ENCODE results near the gene JAM3. TPM values are rescaled to one million over a fixed set of nuclear protein-coding genes. Genes with fewer than 3 reads are reported as not detected.

Gene JAM3
- total RNA-seq, 1 experiment from 2014 or later, result 1.6 TPM

DNA sequence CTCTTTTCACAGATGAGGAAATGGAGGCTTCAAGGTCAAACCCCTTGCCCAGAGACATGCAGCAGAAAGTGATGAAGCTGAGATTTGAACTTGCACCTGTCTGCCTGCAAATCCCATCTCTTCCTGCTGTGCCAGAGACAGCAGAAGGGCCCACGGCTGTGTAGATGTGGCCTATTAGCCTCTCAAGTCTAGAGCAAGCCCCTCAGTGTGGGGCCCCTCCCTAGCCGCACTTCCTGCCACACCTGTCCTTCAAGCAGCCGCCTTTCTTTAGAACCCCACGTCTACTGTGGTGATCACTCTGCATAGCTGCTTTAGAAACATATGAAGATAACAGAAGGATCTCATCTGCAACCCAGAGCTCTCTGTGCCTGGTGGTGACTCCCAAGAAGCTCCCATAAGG is 41.2 kb upstream of the JAM3 start:
- Mint-ChIP-seq H3K36me3 (ENCODE audit: insufficient read depth, unreplicated experiment) (no peaks in the 10 kb centered on the region), H3K27ac (ENCODE audit: low read depth, unreplicated experiment) (no peak overlapping the region), H3K9me3 (ENCODE audit: unreplicated experiment) (no peaks in the 10 kb centered on the region), H3K27me3 (ENCODE audit: insufficient read depth, unreplicated experiment) (no peaks in the 10 kb centered on the region), H3K4me1 (ENCODE audit: insufficient read depth, unreplicated experiment) (peaks cover 33% of the 10 kb centered on the region), H3K4me3 (ENCODE audit: unreplicated experiment) (no peak overlapping the region)
- BruUV-seq (replicated peaks), result no TSS peak
- ChIA-PET CTCF (interaction anchor here (0.6 to 1.4 kb wide), 5 partner anchors 18 to 100 kb away, joined by 3 to 4 read pairs (median 4); no protein-coding TSS in a partner anchor), POLR2A (interaction anchor here (1.1 to 1.4 kb wide), 3 partner anchors 10 to 72 kb away, joined by 3 to 6 read pairs (median 5); no protein-coding TSS in a partner anchor)
- no peak for DNase-seq (ENCODE audit: unreplicated experiment)
- TF ChIP-seq CTCF (IDR thresholded peaks at IDR 0.05; ENCODE audit: unreplicated experiment), result no peak
- intact Hi-C loops (cut with micrococcal nuclease), result no loop called here

DNA sequence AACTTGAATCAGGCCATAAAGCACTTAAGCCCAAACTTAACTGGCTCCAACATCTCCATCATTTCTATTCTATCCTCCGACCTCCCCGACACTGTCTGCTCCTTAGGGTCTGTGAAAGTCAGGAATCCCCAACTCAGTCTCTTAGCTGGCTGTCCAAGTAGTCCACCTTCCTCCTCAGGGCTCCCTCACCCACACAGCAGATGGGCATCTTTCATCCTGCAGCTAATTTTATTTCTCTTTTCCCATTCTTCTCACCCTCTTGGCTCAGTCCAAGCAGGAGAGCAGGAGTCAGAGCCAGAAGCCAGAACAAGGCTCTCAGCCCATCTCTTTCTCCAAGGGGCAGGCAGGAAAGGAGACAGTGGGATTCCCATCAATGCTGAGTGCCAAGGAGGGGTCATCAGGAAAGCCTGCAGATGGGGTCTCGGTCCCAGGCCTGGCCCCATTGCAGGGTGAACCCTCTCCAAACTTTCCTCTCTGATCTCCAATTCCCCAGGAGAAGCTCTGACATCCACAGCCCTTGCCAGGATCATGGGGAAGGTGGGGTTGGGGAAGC is 40.4 kb upstream of the JAM3 start:
- POLR2A ChIA-PET, result interaction anchor here (1.1 kb wide), 1 partner anchor 73 kb away, joined by 5 read pairs; no protein-coding TSS in a partner anchor
- CTCF ChIA-PET, result interaction anchor here (0.5 to 1.5 kb wide), 7 partner anchors 17 to 213 kb away, joined by 3 to 6 read pairs (median 4); no protein-coding TSS in a partner anchor
- peaks cover 36% of the 10 kb centered on the region for H3K4me1 Mint-ChIP-seq (ENCODE audit: insufficient read depth, unreplicated experiment)
- no peaks in the 10 kb centered on the region for H3K9me3 Mint-ChIP-seq (ENCODE audit: unreplicated experiment)
- no peaks in the 10 kb centered on the region for H3K36me3 Mint-ChIP-seq (ENCODE audit: insufficient read depth, unreplicated experiment)
- H3K27me3 Mint-ChIP-seq (ENCODE audit: insufficient read depth, unreplicated experiment), result no peaks in the 10 kb centered on the region
- intact Hi-C loops (cut with micrococcal nuclease), result no loop called here
- TF ChIP-seq CTCF (IDR thresholded peaks at IDR 0.05; ENCODE audit: unreplicated experiment), result no peak
- no peak overlapping the region for H3K4me3 Mint-ChIP-seq (ENCODE audit: unreplicated experiment)
- H3K27ac Mint-ChIP-seq (ENCODE audit: low read depth, unreplicated experiment), result no peak overlapping the region
- no peak for DNase-seq (ENCODE audit: unreplicated experiment)
- no TSS peak for BruUV-seq (replicated peaks)

DNA sequence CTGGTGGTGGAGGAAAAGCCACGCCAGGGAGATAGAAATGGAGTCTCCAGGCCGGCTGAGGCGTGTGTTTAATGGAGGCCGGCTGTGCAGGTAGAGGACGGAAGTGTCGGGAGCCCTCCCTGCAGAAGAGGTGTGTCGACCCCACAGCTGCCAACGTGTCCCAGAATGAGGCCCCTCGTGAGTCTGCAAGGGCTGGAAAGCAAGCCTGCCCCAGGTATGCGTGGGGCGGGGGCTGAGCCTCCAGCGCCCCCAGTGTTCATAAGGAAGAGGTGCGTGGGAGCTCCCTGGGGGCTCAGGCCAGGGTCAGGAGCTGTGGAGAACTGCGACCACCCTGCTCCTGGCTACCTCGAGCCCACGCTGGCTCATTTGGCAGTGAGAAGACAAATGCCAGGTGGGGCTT is 38.0 kb upstream of the JAM3 start:
- no peaks in the 10 kb centered on the region for H3K9me3 Mint-ChIP-seq (ENCODE audit: unreplicated experiment)
- POLR2A ChIA-PET, result no interaction called here
- no peak overlapping the region for H3K4me3 Mint-ChIP-seq (ENCODE audit: unreplicated experiment)
- CTCF ChIA-PET, result interaction anchor here (0.6 to 1.4 kb wide), 4 partner anchors 14 to 106 kb away, joined by 3 to 4 read pairs (median 4); no protein-coding TSS in a partner anchor
- no peaks in the 10 kb centered on the region for H3K36me3 Mint-ChIP-seq (ENCODE audit: insufficient read depth, unreplicated experiment)
- peaks cover 37% of the 10 kb centered on the region for H3K4me1 Mint-ChIP-seq (ENCODE audit: insufficient read depth, unreplicated experiment)
- H3K27ac Mint-ChIP-seq (ENCODE audit: low read depth, unreplicated experiment), result no peak overlapping the region
- no peak for DNase-seq (ENCODE audit: unreplicated experiment)
- TF ChIP-seq CTCF (IDR thresholded peaks at IDR 0.05; ENCODE audit: unreplicated experiment), result no peak
- no TSS peak for BruUV-seq (replicated peaks)
- no peaks in the 10 kb centered on the region for H3K27me3 Mint-ChIP-seq (ENCODE audit: insufficient read depth, unreplicated experiment)
- intact Hi-C loops (cut with micrococcal nuclease), result no loop called here

DNA sequence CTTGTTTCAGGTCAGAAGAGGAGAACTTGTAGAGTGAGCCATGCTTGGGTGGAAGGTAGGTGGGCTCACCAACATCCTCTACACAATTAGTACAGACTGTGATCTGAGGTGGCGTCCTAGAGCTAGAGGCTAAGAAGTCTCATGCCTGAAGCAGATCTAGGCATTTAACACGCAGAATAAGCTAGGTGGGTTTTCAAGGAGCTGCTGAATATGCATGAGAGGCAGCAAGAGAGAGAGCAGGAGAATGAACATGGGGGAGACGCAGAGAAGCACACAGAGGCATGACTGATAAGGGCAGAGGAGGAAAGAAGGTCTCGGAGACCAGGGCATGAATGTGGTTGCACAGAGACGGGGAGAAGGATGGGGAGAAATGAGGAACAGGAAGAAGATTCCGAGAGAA is 36.8 kb upstream of the JAM3 start:
- Mint-ChIP-seq H3K4me3 (ENCODE audit: unreplicated experiment) (no peak overlapping the region), H3K27me3 (ENCODE audit: insufficient read depth, unreplicated experiment) (no peaks in the 10 kb centered on the region), H3K27ac (ENCODE audit: low read depth, unreplicated experiment) (no peak overlapping the region), H3K9me3 (ENCODE audit: unreplicated experiment) (no peaks in the 10 kb centered on the region), H3K36me3 (ENCODE audit: insufficient read depth, unreplicated experiment) (no peaks in the 10 kb centered on the region), H3K4me1 (ENCODE audit: insufficient read depth, unreplicated experiment) (peaks cover 29% of the 10 kb centered on the region)
- DNase-seq (ENCODE audit: unreplicated experiment), result no peak
- BruUV-seq (replicated peaks), result no TSS peak
- intact Hi-C loops (cut with micrococcal nuclease), result no loop called here
- TF ChIP-seq CTCF (IDR thresholded peaks at IDR 0.05; ENCODE audit: unreplicated experiment), result no peak
- ChIA-PET CTCF (interaction anchor here (0.6 to 10.5 kb wide), 4 partner anchors 57 to 138 kb away, joined by 3 to 92 read pairs (median 4); no protein-coding TSS in a partner anchor), POLR2A (no interaction called here)

Data from MCF 10A (cell line).